GM19397 (cell line): Measurements from ENCODE around the gene ARHGAP15.

Experiments used
- ATAC-seq: cut with Tn5 transposase; IDR thresholded peaks from one replicate; pipeline ENCODE4 v1.9.1; 2021; ENCODE audit warnings: mild to moderate bottlenecking, moderate library complexity; ENCODE audit not compliant: unreplicated experiment

The ARHGAP15 gene

GRCh38 chr2:143704451-143705106, 575.4 kb downstream of the ARHGAP15 start:
- no peak for ATAC-seq

GRCh38 chr2:143705108-143705707, 576.0 kb downstream of the ARHGAP15 start:
- no peak for ATAC-seq

GRCh38 chr2:143706354-143706753, 577.1 kb downstream of the ARHGAP15 start:
- no peak for ATAC-seq

DNA sequence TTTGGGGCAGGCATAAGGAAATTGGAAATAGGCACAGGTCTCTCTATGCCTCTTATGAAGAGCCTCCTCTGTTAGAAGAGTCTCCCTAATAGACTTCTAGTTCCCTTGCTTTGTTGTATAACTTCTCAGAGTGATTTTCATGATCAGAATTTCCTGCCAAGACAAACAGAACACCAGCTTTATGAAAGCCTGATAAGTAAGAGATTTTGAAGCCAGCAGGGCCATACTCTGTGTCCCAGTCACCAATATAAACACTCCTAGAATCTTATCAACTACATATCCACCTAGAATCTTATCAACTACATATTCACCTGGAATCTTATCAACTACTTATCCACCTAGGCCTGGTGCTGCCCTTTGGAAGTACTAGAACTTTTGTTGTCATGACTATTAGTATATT, 579.5 kb downstream of the ARHGAP15 start:
- no peak for ATAC-seq

DNA sequence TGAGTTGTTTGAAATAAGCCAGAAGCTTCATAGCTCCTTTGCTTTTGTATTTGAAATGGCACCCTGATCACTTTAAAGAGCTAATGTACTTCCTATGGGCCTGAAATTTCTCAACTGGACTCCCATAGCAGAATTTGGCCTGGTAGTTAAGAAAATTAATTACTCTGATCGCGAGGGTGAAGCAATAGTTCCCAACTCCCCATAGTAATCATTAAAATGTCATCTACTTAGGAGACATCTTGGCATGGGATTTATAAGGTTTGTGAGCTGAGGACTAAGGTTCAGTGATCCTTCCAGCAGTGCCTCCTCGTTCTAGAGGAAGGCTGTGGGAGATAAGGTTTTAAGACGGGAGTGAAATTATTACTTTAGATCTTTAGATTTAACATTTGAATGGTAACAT, 581.0 kb downstream of the ARHGAP15 start:
- no peak for ATAC-seq

- ATAC-seq, result no peak
Observed at GRCh38 chr2:143710879-143711278, 581.7 kb downstream of the ARHGAP15 start.

- ATAC-seq, result no peak
Observed at GRCh38 chr2:143716522-143716921, 587.3 kb downstream of the ARHGAP15 start.

- no peak for ATAC-seq
Observed at GRCh38 chr2:143717053-143717452, 587.8 kb downstream of the ARHGAP15 start.

- ATAC-seq, result no peak
Observed at GRCh38 chr2:143717536-143718168, 588.4 kb downstream of the ARHGAP15 start.

- no peak for ATAC-seq
Observed at GRCh38 chr2:143718745-143719144, 589.5 kb downstream of the ARHGAP15 start.

DNA sequence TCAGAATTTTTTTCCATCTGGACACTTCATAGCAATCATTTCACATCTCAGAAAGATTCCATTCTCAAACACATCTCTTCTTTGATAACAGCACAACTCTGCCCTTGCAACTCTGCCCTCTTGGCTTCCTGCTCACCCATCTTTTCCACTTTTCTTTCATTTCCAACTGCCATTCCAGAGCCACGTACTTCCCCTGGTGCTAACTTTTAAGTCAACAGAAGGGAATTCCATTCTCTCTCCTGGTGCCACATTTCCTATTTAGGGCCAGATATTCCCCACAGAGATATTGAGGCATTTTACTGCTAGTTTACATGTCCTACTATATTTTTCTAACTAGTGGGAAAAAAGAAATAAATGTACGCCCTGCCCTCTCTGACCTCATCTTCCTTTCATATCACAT, 590.2 kb downstream of the ARHGAP15 start:
- no peak for ATAC-seq

GRCh38 chr2:143720095-143720664, 591.0 kb downstream of the ARHGAP15 start:
- no peak for ATAC-seq

DNA sequence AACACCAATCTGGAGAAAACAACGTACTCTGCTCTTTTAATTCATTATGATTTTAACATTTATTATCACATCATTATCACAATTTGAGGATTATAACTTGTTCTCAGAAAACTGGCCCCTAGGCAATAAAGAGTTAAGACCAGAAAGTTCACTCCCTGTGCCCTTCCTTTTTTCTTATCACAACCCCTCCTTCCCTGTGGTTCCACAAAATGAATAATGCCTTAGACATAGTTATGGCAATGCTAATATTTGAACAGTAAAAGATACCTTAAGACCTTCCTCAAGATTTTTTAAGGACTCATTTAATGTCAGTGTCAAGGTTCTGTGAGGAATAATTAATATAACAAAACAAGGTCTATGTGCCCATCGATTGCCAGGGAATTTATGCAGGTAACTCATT, 596.2 kb downstream of the ARHGAP15 start:
- ATAC-seq, result no peak

- no peak for ATAC-seq
Observed at GRCh38 chr2:143726151-143726845, 597.1 kb downstream of the ARHGAP15 start.

DNA sequence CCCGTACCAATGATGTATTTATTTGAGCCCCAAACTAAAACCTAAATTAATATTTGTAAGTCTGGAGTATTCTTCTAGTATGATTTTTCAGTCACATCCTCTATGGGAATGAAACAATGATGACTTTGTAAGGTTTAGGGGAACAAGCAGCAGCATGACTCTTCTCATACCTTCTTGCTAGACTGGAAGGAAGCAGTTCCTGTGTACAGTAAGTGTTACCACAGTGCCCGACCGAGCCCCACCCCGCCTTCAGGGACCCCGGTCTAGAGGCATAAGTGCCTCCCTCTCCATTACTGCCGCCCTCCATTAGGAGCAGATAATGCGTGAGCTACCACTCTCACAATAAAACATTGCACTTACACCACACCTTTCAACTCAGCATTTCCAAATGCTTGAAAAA, 599.3 kb downstream of the ARHGAP15 start:
- ATAC-seq, result no peak

- no peak for ATAC-seq
Observed at GRCh38 chr2:143729296-143729814, 600.1 kb downstream of the ARHGAP15 start.

- peak; percentile 76 for ATAC-seq
Observed at GRCh38 chr2:143730155-143730952, 601.1 kb downstream of the ARHGAP15 start.

GRCh38 chr2:143730953-143731260, 601.7 kb downstream of the ARHGAP15 start:
- ATAC-seq, result peak; percentile 42

GRCh38 chr2:143732076-143732475, 602.9 kb downstream of the ARHGAP15 start:
- no peak for ATAC-seq

DNA sequence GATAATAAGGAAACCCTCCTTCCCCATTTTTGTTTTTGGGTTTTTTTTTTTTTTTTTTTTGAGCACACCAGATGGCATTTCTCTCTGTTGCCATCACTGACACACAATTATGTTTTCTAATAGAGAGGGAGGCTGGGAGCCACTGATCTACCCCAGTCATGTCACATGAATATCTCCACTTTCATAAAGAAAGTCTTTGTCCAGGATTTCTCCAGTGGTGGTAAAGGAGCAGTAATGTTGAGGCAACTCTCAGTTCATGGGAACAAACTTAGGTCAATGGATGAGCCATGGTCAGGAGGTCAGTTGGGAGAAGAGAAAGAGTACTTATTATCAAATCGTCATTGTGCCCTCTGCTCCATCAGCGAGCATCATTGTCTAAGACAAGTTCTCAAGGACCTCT, 603.7 kb downstream of the ARHGAP15 start:
- ATAC-seq, result no peak

- no peak for ATAC-seq
Observed at GRCh38 chr2:143734507-143734906, 605.3 kb downstream of the ARHGAP15 start.
